ENCODE results near the gene IL1R2.
"Not testable (repeated sequence)": the region's sequence is repeated elsewhere in the genome, so short reads cannot be mapped to it uniquely, and the experiment has no call there.

Gene IL1R2

GRCh38 chr2:102063941-102064678 is 72.3 kb downstream of the IL1R2 start:
- no peak for DNase-seq

GRCh38 chr2:102064679-102065674 is 73.2 kb downstream of the IL1R2 start:
- no peak for DNase-seq

DNA sequence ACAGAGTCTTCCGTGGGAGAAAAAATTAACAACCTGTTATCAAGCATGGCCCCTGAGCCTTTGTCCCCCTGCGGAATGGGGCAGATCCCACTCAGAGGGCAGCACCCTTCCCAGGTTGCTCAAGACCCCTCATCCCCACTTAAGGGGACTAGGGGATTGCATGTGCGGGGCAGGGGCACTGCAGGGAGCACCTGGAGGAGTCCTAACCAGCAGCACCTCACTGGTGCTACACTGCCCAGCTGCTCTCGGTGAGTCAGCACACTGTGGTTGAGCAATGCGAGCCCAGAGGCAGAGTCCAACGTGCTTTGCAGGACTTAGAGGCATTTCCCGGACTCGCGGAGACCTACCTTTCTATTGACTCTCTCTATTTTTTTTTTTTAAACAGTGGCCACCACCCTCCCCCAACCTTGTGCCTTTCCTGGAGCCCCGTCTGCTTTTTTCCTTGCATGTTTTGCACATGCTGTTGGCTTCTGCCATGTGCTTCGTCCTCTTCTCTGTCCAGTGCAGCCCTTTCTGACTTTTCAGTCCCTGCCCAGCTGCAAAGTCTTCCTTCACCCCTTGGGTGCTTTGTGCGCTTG is 74.0 kb downstream of the IL1R2 start:
- no peak for DNase-seq

DNA sequence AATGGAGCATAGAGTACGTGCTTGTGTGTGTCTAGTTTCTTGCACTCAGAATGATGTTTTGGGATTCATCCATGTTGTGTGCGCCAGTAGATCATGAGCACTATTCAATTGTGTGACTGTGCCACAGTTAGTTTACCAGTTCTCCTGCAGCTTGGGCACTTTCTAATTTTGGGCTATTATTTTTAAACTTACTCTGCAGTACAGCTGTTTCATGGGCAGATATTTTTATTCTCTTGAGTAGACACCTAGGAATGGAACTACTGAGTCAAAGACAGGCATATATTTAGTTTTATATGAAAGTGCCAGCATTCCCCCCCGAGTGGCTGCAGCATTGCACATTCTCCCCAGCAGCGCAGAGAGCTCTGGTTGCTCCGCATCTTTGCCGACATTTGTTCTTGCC is 74.8 kb downstream of the IL1R2 start:
- DNase-seq = no peak

- DNase-seq = not testable (repeated sequence)
Measured at GRCh38 chr2:102068126-102068525, 76.4 kb downstream of the IL1R2 start.

GRCh38 chr2:102069311-102069974 is 77.7 kb downstream of the IL1R2 start:
- no peak for DNase-seq

GRCh38 chr2:102070058-102070642 is 78.4 kb downstream of the IL1R2 start:
- DNase-seq = no peak

DNA sequence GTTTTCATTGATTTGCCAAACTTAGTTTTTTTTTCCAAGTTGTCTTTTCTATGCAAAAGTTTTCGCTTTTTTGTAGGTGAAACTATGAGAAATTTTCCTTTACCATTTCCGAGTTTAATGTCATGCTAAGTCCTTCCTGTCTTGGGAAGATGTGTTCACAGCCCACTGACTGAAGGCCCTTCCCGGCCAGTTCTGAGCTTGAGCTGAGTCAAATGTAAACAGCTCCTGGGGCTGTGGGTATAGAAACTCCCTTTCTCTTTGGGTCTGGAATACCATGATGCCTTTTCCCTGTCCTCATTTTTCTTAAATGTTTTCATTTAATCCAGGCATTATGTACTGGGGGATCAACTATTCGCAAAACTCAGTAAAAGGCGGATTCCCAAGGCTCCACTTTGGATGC is 81.0 kb downstream of the IL1R2 start:
- DNase-seq = no peak

DNA sequence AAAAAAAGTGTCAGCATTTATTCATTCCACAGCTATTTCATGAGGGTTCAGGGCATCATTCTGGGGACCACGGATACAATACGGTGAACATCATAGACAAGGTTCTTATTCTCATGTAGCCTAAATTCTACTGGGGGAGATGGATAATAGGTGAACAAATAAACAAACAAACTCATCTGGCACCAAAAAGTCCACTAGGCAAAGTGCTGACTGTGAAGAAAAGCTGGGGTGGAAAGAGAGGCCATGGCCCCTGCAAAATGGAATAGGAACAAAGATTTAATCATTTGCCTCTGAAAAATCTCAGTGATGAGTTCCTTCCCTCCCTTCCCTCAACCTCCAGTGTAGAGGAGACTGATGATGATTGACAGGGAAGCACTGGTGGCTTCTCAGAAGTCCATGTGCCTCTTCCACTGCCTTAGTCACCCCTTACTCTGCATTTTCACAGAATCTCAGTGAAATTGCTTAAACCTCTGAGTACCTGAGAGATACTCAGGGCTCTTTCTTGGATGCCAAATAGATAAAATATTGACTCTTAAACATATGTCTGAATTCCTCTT is 81.5 kb downstream of the IL1R2 start:
- no peak for DNase-seq

DNA sequence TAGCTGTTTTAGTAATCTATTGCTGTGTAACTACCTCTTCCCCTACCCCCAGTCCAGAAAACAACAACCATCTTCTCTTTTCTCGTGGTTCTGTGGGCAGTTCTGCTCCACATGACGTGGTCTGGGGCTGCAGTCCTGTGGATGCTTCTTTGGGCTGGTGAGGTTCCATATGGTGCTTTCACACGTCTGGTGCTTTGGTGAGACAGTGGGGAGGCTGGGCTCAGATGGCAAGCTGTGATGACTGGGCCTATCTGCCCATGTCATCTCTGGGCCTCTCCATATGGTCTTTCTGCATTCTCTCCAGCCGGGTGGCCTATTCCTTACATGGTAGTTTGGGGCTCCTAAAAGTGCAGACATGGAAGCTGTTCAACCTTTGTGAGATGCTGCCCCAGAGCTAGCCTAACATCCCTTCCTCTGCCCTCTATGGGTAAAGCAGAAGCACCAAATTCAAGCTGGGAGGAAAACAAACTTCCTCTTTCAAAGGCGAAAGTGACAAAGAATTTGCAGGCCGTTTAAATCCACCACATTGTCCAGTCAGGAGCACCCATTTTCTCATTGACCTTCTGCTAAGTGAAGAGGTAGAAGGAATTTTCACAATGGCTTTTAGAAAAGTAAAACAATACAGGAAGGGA is 82.5 kb downstream of the IL1R2 start:
- DNase-seq = no peak

DNA sequence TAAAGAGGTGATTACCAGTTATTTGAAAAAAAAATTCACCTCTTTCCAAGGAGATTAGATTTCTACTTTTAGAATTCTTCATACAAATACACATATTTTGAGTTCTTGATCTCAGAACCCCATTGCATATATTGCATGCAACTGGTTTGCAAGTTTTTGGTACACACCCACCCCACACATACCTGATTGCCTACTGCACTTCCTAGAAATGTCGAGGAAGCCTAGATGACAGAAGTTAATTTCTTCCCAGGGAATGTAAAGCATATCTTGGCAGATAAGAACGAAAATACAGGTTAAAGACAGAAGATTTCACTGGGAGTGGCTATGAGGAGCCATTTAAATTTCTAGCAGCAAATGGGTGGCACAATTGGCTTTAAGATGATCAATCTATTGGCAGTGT is 83.7 kb downstream of the IL1R2 start:
- no peak for DNase-seq

- no peak for DNase-seq
Measured at GRCh38 chr2:102076512-102076911, 84.8 kb downstream of the IL1R2 start.

Measured in NCI-H187 (cell line).